ENCODE data around the gene PYGO2. TPM values are rescaled to one million over a fixed set of nuclear protein-coding genes. Genes with fewer than 3 reads are reported as not detected.

PYGO2 gene
- total RNA-seq, 2 experiments from 2014 or later: 30.3 to 32.8 TPM

GRCh38 chr1:154966111-154966510 is 4.5 kb upstream of the PYGO2 start:
- CTCF ChIA-PET: no interaction called here
- ATAC-seq (ENCODE audit: poor library complexity): no peak
- Histone ChIP-seq H3K9me3 (ENCODE audit: control insufficient read depth in 1 of 2, insufficient read depth in 1 of 2, low read length in 2 of 2) (no peaks in the 10 kb centered on the region), H3K36me3 (ENCODE audit: insufficient read depth, low read length) (peaks cover 71% of the 10 kb centered on the region), H3K27ac (ENCODE audit: low read depth in 1 of 2, low read length in 2 of 2) (no peak overlapping the region), H3K27me3 (ENCODE audit: control insufficient read depth in 1 of 2, insufficient read depth in 2 of 2, low read length in 2 of 2) (no peaks in the 10 kb centered on the region), H3K4me1 (ENCODE audit: insufficient read depth, low read length) (peaks cover 44% of the 10 kb centered on the region), H3K4me3 (ENCODE audit: low read length) (no peak overlapping the region)
- no peak overlapping the region for H3K4me3 Mint-ChIP-seq
- H3K36me3 Mint-ChIP-seq (ENCODE audit: low read depth): peaks cover 73% of the 10 kb centered on the region
- intact Hi-C loops (cut with DNase I, micrococcal nuclease): no loop called here
- H3K4me1 Mint-ChIP-seq (ENCODE audit: low read depth): peaks cover 25% of the 10 kb centered on the region
- no peak overlapping the region for H3K27ac Mint-ChIP-seq
- H3K9me3 Mint-ChIP-seq: no peaks in the 10 kb centered on the region
- DNase-seq: no peak
- no peaks in the 10 kb centered on the region for H3K27me3 Mint-ChIP-seq
- no peak for TF ChIP-seq CTCF (IDR thresholded peaks at IDR 0.05)
- POLR2A ChIA-PET: interaction anchor here (1.4 kb wide), 1 partner anchor 10 kb away, joined by 6 read pairs; the partner anchor contains the start of gene PBXIP1

GRCh38 chr1:154964359-154964758 is 2.8 kb upstream of the PYGO2 start:
- peaks cover 76% of the 10 kb centered on the region for H3K36me3 Mint-ChIP-seq (ENCODE audit: low read depth)
- H3K4me3 Mint-ChIP-seq: peak overlapping the region; percentile 25
- peaks cover 47% of the 10 kb centered on the region for H3K4me1 ChIP-seq (ENCODE audit: insufficient read depth, low read length)
- CTCF ChIA-PET: interaction anchor here (0.8 to 5.6 kb wide), 4 partner anchors 9 to 53 kb away, joined by 3 to 40 read pairs (median 4); partner anchors contain the start of genes CKS1B and PBXIP1
- no peak overlapping the region for H3K27ac ChIP-seq (ENCODE audit: low read depth in 1 of 2, low read length in 2 of 2)
- peak overlapping the region; percentile 14 for H3K27ac Mint-ChIP-seq
- intact Hi-C loops (cut with DNase I, micrococcal nuclease): loop anchor here in 1 of 2 experiments (5.0 kb wide), 1 partner anchor 98 kb away; the partner anchor contains the start of gene EFNA4
- H3K36me3 ChIP-seq (ENCODE audit: insufficient read depth, low read length): peaks cover 64% of the 10 kb centered on the region
- no peak for TF ChIP-seq CTCF (IDR thresholded peaks at IDR 0.05)
- H3K27me3 ChIP-seq (ENCODE audit: control insufficient read depth in 1 of 2, insufficient read depth in 2 of 2, low read length in 2 of 2): no peaks in the 10 kb centered on the region
- POLR2A ChIA-PET: interaction anchor here (0.8 to 1.0 kb wide), 3 partner anchors 9 to 52 kb away, joined by 3 to 5 read pairs (median 3); partner anchors contain the start of gene PBXIP1
- ATAC-seq (ENCODE audit: poor library complexity) (no peak), DNase-seq (no peak)
- H3K27me3 Mint-ChIP-seq: no peaks in the 10 kb centered on the region
- no peak overlapping the region for H3K4me3 ChIP-seq (ENCODE audit: low read length)
- no peaks in the 10 kb centered on the region for H3K9me3 Mint-ChIP-seq
- peaks cover 25% of the 10 kb centered on the region for H3K4me1 Mint-ChIP-seq (ENCODE audit: low read depth)
- no peaks in the 10 kb centered on the region for H3K9me3 ChIP-seq (ENCODE audit: control insufficient read depth in 1 of 2, insufficient read depth in 1 of 2, low read length in 2 of 2)

- POLR2A ChIA-PET: interaction anchor here (1.0 kb wide), 1 partner anchor 8 kb away, joined by 5 read pairs; the partner anchor contains the start of gene PBXIP1
- CTCF ChIA-PET: interaction anchor here (1.6 to 5.6 kb wide), 3 partner anchors 11 to 54 kb away, joined by 6 to 40 read pairs (median 8); partner anchors contain the start of genes CKS1B and FLAD1
- no peaks in the 10 kb centered on the region for H3K9me3 Mint-ChIP-seq
- H3K27ac ChIP-seq (ENCODE audit: low read depth in 1 of 2, low read length in 2 of 2): no peak overlapping the region
- H3K9me3 ChIP-seq (ENCODE audit: control insufficient read depth in 1 of 2, insufficient read depth in 1 of 2, low read length in 2 of 2): no peaks in the 10 kb centered on the region
- ATAC-seq (ENCODE audit: poor library complexity): no peak
- H3K4me3 Mint-ChIP-seq: no peak overlapping the region
- H3K27me3 Mint-ChIP-seq: no peaks in the 10 kb centered on the region
- H3K36me3 ChIP-seq (ENCODE audit: insufficient read depth, low read length): peaks cover 64% of the 10 kb centered on the region
- H3K36me3 Mint-ChIP-seq (ENCODE audit: low read depth): peaks cover 70% of the 10 kb centered on the region
- H3K27me3 ChIP-seq (ENCODE audit: control insufficient read depth in 1 of 2, insufficient read depth in 2 of 2, low read length in 2 of 2): no peaks in the 10 kb centered on the region
- DNase-seq: no peak
- no peak for TF ChIP-seq CTCF (IDR thresholded peaks at IDR 0.05)
- intact Hi-C loops (cut with DNase I, micrococcal nuclease): loop anchor here (2.0 to 5.0 kb wide), 2 partner anchors 53 to 99 kb away; partner anchors contain the start of gene EFNA4 (in 1 of the 2)
- H3K4me1 ChIP-seq (ENCODE audit: insufficient read depth, low read length): peaks cover 49% of the 10 kb centered on the region
- H3K4me3 ChIP-seq (ENCODE audit: low read length): no peak overlapping the region
- H3K27ac Mint-ChIP-seq: peak overlapping the region; percentile 91
- H3K4me1 Mint-ChIP-seq (ENCODE audit: low read depth): peaks cover 20% of the 10 kb centered on the region
Observed at GRCh38 chr1:154963643-154964042, 2.1 kb upstream of the PYGO2 start.
